H1 (cell line): ENCODE measurements around the gene ENO3.

Experiments
- EP300 ChIP-seq, 2 experiments: IDR thresholded peaks; 1 replicate in 1 of 2; 2 replicates in 1 of 2; pipeline ENCODE4 v1.6.1; 2011 to 2012; ENCODE audit warnings: low read depth in 2 of 2, low read length in 2 of 2, mild to moderate bottlenecking in 2 of 2, borderline replicate concordance in 1 of 2, inconsistent platforms in 1 of 2, moderate library complexity in 1 of 2
- EZH2 ChIP-seq: fragments of 200-600 bp; sonication (generic); IDR thresholded peaks from 2 replicates; pipeline ENCODE4 v1.7.1; 2012; ENCODE audit warnings: low read depth, mild to moderate bottlenecking, moderate library complexity, low read length, inconsistent platforms; ENCODE audit not compliant: severe bottlenecking
- GABPA ChIP-seq: IDR thresholded peaks from 2 replicates; pipeline ENCODE4 v1.6.1; 2011; ENCODE audit warnings: mild to moderate bottlenecking, low read length, moderate library complexity, borderline replicate concordance; ENCODE audit not compliant: insufficient read depth
- POLR2AphosphoS5 ChIP-seq: IDR thresholded peaks from 2 replicates; pipeline ENCODE4 v1.6.1; 2011; ENCODE audit warnings: low read depth, low read length
- RFX5 ChIP-seq: IDR thresholded peaks from 2 replicates; pipeline ENCODE4 v1.6.1; 2011; ENCODE audit warnings: low read depth, low read length, improper control_type of control experiment, borderline replicate concordance
- TF ChIP-seq, protein P1 (sequence below), 3 experiments: IDR thresholded peaks; 1 replicate in 2 of 3; 2 replicates in 1 of 3; pipeline versions ENCODE4 v1.5.1 to v1.6.1; 2011; ENCODE audit warnings: low read length in 3 of 3, mild to moderate bottlenecking in 3 of 3, inconsistent platforms in 2 of 3, low read depth in 1 of 3, moderate library complexity in 1 of 3; ENCODE audit not compliant: insufficient read depth in 1 of 3; ENCODE audit errors: control extremely low read depth in 1 of 3

DNA sequence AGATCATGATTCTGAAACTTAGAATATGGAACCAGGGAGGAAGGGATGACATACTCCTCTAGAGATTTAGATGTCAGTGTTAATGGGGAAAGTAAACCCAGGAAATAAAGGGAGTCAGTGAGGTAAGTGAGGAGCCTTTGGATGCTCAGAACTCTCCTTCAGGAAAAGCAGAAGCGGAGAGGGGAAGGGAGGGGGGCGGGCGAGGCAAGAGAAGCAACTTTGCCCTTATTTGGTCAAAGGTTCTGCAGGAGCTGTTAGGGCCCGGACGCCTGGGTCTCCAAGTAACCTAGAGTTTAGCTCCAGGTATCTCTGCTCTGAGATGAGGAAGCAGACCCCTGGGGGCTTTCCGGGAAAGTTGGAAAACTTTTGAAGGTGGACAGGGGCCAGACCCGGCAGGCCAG lies 3.9 kb upstream of the ENO3 start:
- TF ChIP-seq EP300 (IDR thresholded peaks at IDR 0.05; ENCODE audit: borderline replicate concordance in 1 of 2, low read depth in 2 of 2, low read length in 2 of 2) (no peak), RFX5 (no peak), GABPA (no peak), EZH2 (no peak), POLR2AphosphoS5 (no peak; the same call in 1 of the 2 replicates)
- TF ChIP-seq, protein P1, sequence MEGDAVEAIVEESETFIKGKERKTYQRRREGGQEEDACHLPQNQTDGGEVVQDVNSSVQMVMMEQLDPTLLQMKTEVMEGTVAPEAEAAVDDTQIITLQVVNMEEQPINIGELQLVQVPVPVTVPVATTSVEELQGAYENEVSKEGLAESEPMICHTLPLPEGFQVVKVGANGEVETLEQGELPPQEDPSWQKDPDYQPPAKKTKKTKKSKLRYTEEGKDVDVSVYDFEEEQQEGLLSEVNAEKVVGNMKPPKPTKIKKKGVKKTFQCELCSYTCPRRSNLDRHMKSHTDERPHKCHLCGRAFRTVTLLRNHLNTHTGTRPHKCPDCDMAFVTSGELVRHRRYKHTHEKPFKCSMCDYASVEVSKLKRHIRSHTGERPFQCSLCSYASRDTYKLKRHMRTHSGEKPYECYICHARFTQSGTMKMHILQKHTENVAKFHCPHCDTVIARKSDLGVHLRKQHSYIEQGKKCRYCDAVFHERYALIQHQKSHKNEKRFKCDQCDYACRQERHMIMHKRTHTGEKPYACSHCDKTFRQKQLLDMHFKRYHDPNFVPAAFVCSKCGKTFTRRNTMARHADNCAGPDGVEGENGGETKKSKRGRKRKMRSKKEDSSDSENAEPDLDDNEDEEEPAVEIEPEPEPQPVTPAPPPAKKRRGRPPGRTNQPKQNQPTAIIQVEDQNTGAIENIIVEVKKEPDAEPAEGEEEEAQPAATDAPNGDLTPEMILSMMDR (IDR thresholded peaks at IDR 0.05; ENCODE audit: control extremely low read depth in 1 of 3, insufficient read depth in 1 of 3, low read depth in 1 of 3, low read length in 3 of 3), result no peak
